K562 (cell line): ENCODE data around the gene SEPTIN1. TPM values are rescaled to one million over a fixed set of nuclear protein-coding genes. Genes with fewer than 3 reads are reported as not detected.

ENCODE experiments used
- ATAC-seq: fragments of 200-7000 bp; cut with Tn5 transposase; 3 replicates; pipeline ENCODE4 v1.9.1; 2020; ENCODE audit warnings: moderate library complexity
- BruUV-seq: library from RNA; stranded (reverse); fragments of 400-500 nt; replicated peaks from 2 replicates; lab custom pipeline; 2021; lab: Mats Ljungman, UMichigan
- CTCF ChIA-PET: fragments of 300-600 bp; formaldehyde crosslinking; extraction: SDS; loops from one replicate; lab custom pipeline; 2021; ENCODE audit warnings: low intra/inter-chr PET ratio; lab: Yijun Ruan, JAX
- POLR2A ChIA-PET: fragments of 300-600, 350-650 bp; sonication (Branson Sonifier 250); formaldehyde crosslinking; extraction: SDS; loops from one replicate; lab custom pipeline; 2021; ENCODE audit warnings: antibody characterized with exemption, inconsistent platforms; lab: Yijun Ruan, JAX
- DNase-seq, 4 experiments: peaks; one replicate each; pipeline versions ENCODE4 v3.0.0 to v3.0.0-alpha.2; 2011 to 2018; ENCODE audit warnings: low spot score in 3 of 4, mixed read lengths in 3 of 4; ENCODE audit errors: extremely low read depth in 1 of 4
- FAIRE-seq: peaks from 2 replicates; lab custom pipeline; 2011; peaks lifted over from hg19 to GRCh38; lab: Jason Lieb, UNC
- H2AFZ ChIP-seq: 2 replicates; pipeline ENCODE4 v1.6.0; 2011; ENCODE audit warnings: low read depth, low read length, control low read depth, inconsistent platforms
- H3K27ac ChIP-seq: fragments of 200-600 bp; 3 replicates; pipeline ENCODE4 v1.8.0; 2011; ENCODE audit warnings: low read depth, mild to moderate bottlenecking, control low read depth, inconsistent platforms, low read length, moderate library complexity, mixed read lengths; ENCODE audit errors: extremely low read depth
- H3K27me3 ChIP-seq, 2 experiments: fragments of 300-600 bp in 1 of 2; 2 replicates in 1 of 2; 3 replicates in 1 of 2; pipeline versions ENCODE4 v1.6.0 to v1.8.0; 2011; ENCODE audit warnings: inconsistent platforms in 2 of 2, low read length in 2 of 2, mild to moderate bottlenecking in 1 of 2, mixed read lengths in 1 of 2, moderate library complexity in 1 of 2; ENCODE audit not compliant: control insufficient read depth in 2 of 2, insufficient read depth in 2 of 2
- H3K36me3 ChIP-seq: fragments of 300-600 bp; 3 replicates; pipeline ENCODE4 v1.8.0; 2011; ENCODE audit warnings: mild to moderate bottlenecking, low read length, inconsistent platforms; ENCODE audit not compliant: control insufficient read depth, insufficient read depth
- H3K4me1 ChIP-seq, 2 experiments: fragments of 200-600 bp in 1 of 2; replicated peaks in 1 of 2; 2 replicates in 1 of 2; 3 replicates in 1 of 2; pipeline versions ENCODE4 v1.5.1 to v1.8.0; 2011; ENCODE audit warnings: inconsistent platforms in 2 of 2, low read length in 2 of 2, mild to moderate bottlenecking in 1 of 2, mixed read lengths in 1 of 2, moderate library complexity in 1 of 2; ENCODE audit not compliant: control insufficient read depth in 2 of 2, insufficient read depth in 2 of 2
- H3K4me2 ChIP-seq: 2 replicates; pipeline ENCODE4 v1.6.1; 2011; ENCODE audit warnings: low read length, control low read depth, inconsistent platforms, mixed read lengths; ENCODE audit not compliant: insufficient read depth
- H3K4me3 ChIP-seq: fragments of 200-600 bp; sonication (generic), shearing (Covaris generic); 2 replicates; pipeline ENCODE4 v1.5.1; 2016; ENCODE audit warnings: control low read depth, inconsistent platforms
- H3K79me2 ChIP-seq: fragments of 200-600 bp; 3 replicates; pipeline ENCODE4 v1.8.0; 2011; ENCODE audit warnings: low read length, inconsistent platforms; ENCODE audit not compliant: control insufficient read depth, insufficient read depth
- H3K9ac ChIP-seq, 2 experiments: 2 replicates each; pipeline versions ENCODE4 v1.6.0 to v1.6.1; 2011; ENCODE audit warnings: low read depth in 2 of 2, low read length in 2 of 2, control low read depth in 1 of 2, inconsistent platforms in 1 of 2, mild to moderate bottlenecking in 1 of 2, mixed read lengths in 1 of 2; ENCODE audit not compliant: insufficient read depth in 1 of 2
- H3K9me1 ChIP-seq: one replicate; pipeline ENCODE4 v1.6.0; 2011; ENCODE audit warnings: inconsistent platforms, mild to moderate bottlenecking, low read length, moderate library complexity; ENCODE audit not compliant: control insufficient read depth, insufficient read depth
- H3K9me3 ChIP-seq: replicated peaks from 2 replicates; pipeline ENCODE4 v1.5.1; 2011; ENCODE audit warnings: low read depth, low read length, inconsistent platforms; ENCODE audit not compliant: control insufficient read depth, insufficient read depth
- H4K20me1 ChIP-seq: replicated peaks from 2 replicates; pipeline ENCODE4 v1.6.1; 2011; ENCODE audit warnings: low read length, inconsistent platforms, mixed read lengths; ENCODE audit not compliant: control insufficient read depth, insufficient read depth
- ARID2 ChIP-seq: fragments of 450-650 bp; IDR thresholded peaks from 2 replicates; pipeline ENCODE4 v1.6.1; 2017; ENCODE audit warnings: antibody characterized with exemption, mild to moderate bottlenecking
- CREB1 ChIP-seq, 2 experiments: sonication (generic) in 1 of 2; formaldehyde crosslinking in 1 of 2; IDR thresholded peaks; 2 replicates each; pipeline versions ENCODE4 v1.6.1 to v1.8.0; 2012 to 2022; ENCODE audit warnings: inconsistent platforms in 1 of 2, mild to moderate bottlenecking in 1 of 2, missing genetic modification reagents in 1 of 2, moderate library complexity in 1 of 2
- HMBOX1 ChIP-seq: sonication (generic); IDR thresholded peaks from 2 replicates; pipeline ENCODE4 v1.6.1; 2016
- MBD1 ChIP-seq: fragments of 250-450 bp; sonication (Bioruptor Pico); IDR thresholded peaks from 2 replicates; pipeline ENCODE4 v1.8.0; 2022; ENCODE audit warnings: inconsistent platforms
- PHF20 ChIP-seq: fragments of 450-650 bp; IDR thresholded peaks from 2 replicates; pipeline ENCODE4 v1.6.1; 2018; ENCODE audit not compliant: partially characterized antibody
- RBM15 ChIP-seq: fragments of 200-400 bp; formaldehyde crosslinking; IDR thresholded peaks from 2 replicates; pipeline ENCODE4 v1.6.1; 2018; ENCODE audit warnings: mild to moderate bottlenecking, low read length, moderate library complexity; ENCODE audit not compliant: insufficient read depth
- SAP30 ChIP-seq: fragments of 200-600 bp; sonication (generic); IDR thresholded peaks from 2 replicates; pipeline ENCODE4 v1.6.1; 2012; ENCODE audit warnings: borderline replicate concordance, low read depth, mild to moderate bottlenecking, moderate library complexity, low read length, control low read depth, inconsistent platforms; ENCODE audit not compliant: insufficient read depth, poor library complexity, severe bottlenecking
- TAF7 ChIP-seq: fragments of 450-650 bp; IDR thresholded peaks from 2 replicates; pipeline ENCODE4 v1.6.1; 2016; ENCODE audit warnings: missing genetic modification characterization, missing compliant biosample characterization
- TEAD1 ChIP-seq, 2 experiments: fragments of 450-650 bp in 1 of 2; sonication (generic) in 1 of 2; formaldehyde crosslinking; IDR thresholded peaks; 2 replicates each; pipeline versions ENCODE4 v1.4.0 to v1.8.0; 2020 to 2022; ENCODE audit warnings: mild to moderate bottlenecking in 2 of 2, missing genetic modification reagents in 1 of 2
- ZC3H11A ChIP-seq: IDR thresholded peaks from 2 replicates; pipeline ENCODE4 v1.6.1; 2012; ENCODE audit warnings: low read depth, low read length, improper control_type of control experiment
- ZNF274 ChIP-seq: IDR thresholded peaks from 2 replicates; pipeline ENCODE4 v1.6.1; 2011; ENCODE audit warnings: low read depth, mild to moderate bottlenecking, low read length, moderate library complexity, borderline replicate concordance
- WGBS: fragments of 100-300 bp; shearing (Covaris generic); methylation state at CpG from one replicate; pipeline ENCODE4 v1.1.6; 2016; ENCODE audit warnings: low coverage, mixed read lengths; ENCODE audit not compliant: insufficient coverage; ENCODE audit errors: missing lambda C conversion rate; 5-methylcytosine and 5-hydroxymethylcytosine counted together
- in situ Hi-C: fragments of 300-500 bp; cut with MboI; formaldehyde crosslinking; loops from 4 replicates; pipeline ENCODE4 v1.15.0; 2018; ENCODE audit warnings: inconsistent platforms, mixed read lengths
- intact Hi-C: fragments of 100-400 bp; cut with micrococcal nuclease; formaldehyde crosslinking; loops from 2 replicates; pipeline ENCODE4 v1.14.2; 2022
- polyA plus RNA-seq, 8 experiments: library from polyadenylated mRNA; depleted of rRNA in 4 of 8; stranded (reverse) in 5 of 8; unstranded in 3 of 8; fragments of >200 nt; fragmentation: Nextera tagmentation in 2 of 8; fragmentation: Illumina TruSeq in 1 of 8; extraction: Ambion mirVana in 2 of 8; extraction: Trizol in 1 of 8; gene quantifications; 2 replicates each; pipeline versions ENCODE4 v1.2.1 to v1.2.3, GENCODE V29; 2011 to 2014; ENCODE audit warnings: inconsistent platforms in 1 of 8, missing spikeins in 1 of 8
- total RNA-seq, 7 experiments: library from RNA; depleted of rRNA in 6 of 7; stranded (reverse); fragments of >200 nt in 6 of 7; fragmentation: Illumina TruSeq in 2 of 7; extraction: Trizol in 2 of 7; gene quantifications; 2 replicates each; pipeline versions ENCODE4 v1.2.1 to v1.2.3, GENCODE V29; 2011 to 2021; ENCODE audit warnings: low replicate concordance in 1 of 7

The SEPTIN1 gene
- total and polyA plus RNA-seq, 9 of the 15 experiments (the other 6 are each of a cell fraction or from before 2014, with no cell fraction given), result 0.23 to 5.6 (median 1.7) TPM; not detected in 1

- TF ChIP-seq CREB1 (IDR thresholded peaks at IDR 0.05) (peak; percentile 88), CREB1 (CRISPR knock-in tag; IDR thresholded peaks at IDR 0.05) (peak; percentile 90), TEAD1 (CRISPR knock-in tag; IDR thresholded peaks at IDR 0.05) (peak in 1 of 2 experiments; percentile 92; a peak in 2 of 4 replicates), PHF20 (peak; percentile 83)
Observed at GRCh38 chr16:30355144-30355953, 27.0 kb downstream of the SEPTIN1 start, which contains the start of gene CD2BP2 (continued).

- H2AFZ ChIP-seq, result peak overlapping the region; percentile 96
- peak; percentile 15 for FAIRE-seq
- peak; percentile 43 for ATAC-seq
- peaks cover 30% of the 10 kb centered on the region for H3K79me2 ChIP-seq
- BruUV-seq, result TSS peak; percentile 66
- H4K20me1 ChIP-seq, result no peaks in the 10 kb centered on the region
- DNase-seq, result peak in 3 of 4 experiments; percentile 26 to 35 (median 32)
- peaks cover 13 to 49% of the 10 kb centered on the region in 2 experiments; a peak in 4 of 5 replicates for H3K4me1 ChIP-seq
- H3K4me3 ChIP-seq, result peak overlapping the region; percentile 94
- H3K27me3 ChIP-seq, result no peaks in the 10 kb centered on the region
- in situ Hi-C loops (loop anchor here (25.0 kb wide), 1 partner anchor 892 kb away; the partner anchor contains the start of genes BOLA2, SLX1B and SULT1A4), intact Hi-C loops (loop anchor here (2.0 to 5.0 kb wide), 2 partner anchors 16 to 53 kb away; partner anchors contain the start of genes TBC1D10B and ZNF771)
- WGBS, result 1% methylated on average over 21 of the region's 36 CpGs
- peak overlapping the region; percentile 96 for H3K9ac ChIP-seq
- peaks cover 70% of the 10 kb centered on the region; the same call in 2 of the 3 replicates for H3K36me3 ChIP-seq
- POLR2A ChIA-PET, result interaction anchor here (0.5 to 8.2 kb wide), 11 partner anchors 10 to 383 kb away, joined by 3 to 77 read pairs (median 5); partner anchors contain the start of genes TBC1D10B and ZNF771
- no peaks in the 10 kb centered on the region for H3K9me1 ChIP-seq
- H3K27ac ChIP-seq, result peak overlapping the region; percentile 99
- peak overlapping the region; percentile 99 for H3K4me2 ChIP-seq
- CTCF ChIA-PET, result no interaction called here
- no peaks in the 10 kb centered on the region for H3K9me3 ChIP-seq
- TF ChIP-seq ZNF274, result no peak
- peak; percentile 21 for TF ChIP-seq SAP30
- no peak for TF ChIP-seq MBD1 (CRISPR knock-in tag)
- TF ChIP-seq ZC3H11A, result no peak
- peak; percentile 68; the same call in 1 of the 2 replicates for TF ChIP-seq TAF7
- TF ChIP-seq HMBOX1, result no peak
- no peak for TF ChIP-seq ARID2
- no peak for TF ChIP-seq RBM15
Observed at GRCh38 chr16:30354423-30355143, 27.8 kb downstream of the SEPTIN1 start.
